HG02571 (cell line): ENCODE measurements around the gene HPSE.

Source experiments
- ATAC-seq: cut with Tn5 transposase; IDR thresholded peaks from one replicate; pipeline ENCODE4 v1.9.1; 2021; ENCODE audit warnings: mild to moderate bottlenecking, moderate library complexity; ENCODE audit not compliant: unreplicated experiment

The HPSE gene

DNA sequence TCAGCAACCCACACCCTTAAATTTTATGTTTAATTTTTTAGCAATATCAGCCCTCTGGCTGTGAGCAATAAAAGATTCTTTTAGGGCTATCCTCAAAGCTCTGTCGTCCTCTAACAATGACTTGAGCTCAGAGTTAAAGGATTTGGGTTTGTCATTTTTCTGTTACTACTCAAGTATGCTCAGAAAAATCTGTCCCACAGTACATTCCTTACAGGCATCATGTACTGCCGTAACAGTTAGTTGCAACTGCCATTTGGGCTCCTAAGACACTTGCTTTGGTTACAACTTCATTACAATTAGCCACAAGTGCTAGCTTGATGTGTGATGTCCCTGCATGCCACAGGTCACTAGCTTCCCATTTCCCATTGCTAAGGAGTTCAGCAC is 83.2 kb downstream of the HPSE start:
- no peak for ATAC-seq

DNA sequence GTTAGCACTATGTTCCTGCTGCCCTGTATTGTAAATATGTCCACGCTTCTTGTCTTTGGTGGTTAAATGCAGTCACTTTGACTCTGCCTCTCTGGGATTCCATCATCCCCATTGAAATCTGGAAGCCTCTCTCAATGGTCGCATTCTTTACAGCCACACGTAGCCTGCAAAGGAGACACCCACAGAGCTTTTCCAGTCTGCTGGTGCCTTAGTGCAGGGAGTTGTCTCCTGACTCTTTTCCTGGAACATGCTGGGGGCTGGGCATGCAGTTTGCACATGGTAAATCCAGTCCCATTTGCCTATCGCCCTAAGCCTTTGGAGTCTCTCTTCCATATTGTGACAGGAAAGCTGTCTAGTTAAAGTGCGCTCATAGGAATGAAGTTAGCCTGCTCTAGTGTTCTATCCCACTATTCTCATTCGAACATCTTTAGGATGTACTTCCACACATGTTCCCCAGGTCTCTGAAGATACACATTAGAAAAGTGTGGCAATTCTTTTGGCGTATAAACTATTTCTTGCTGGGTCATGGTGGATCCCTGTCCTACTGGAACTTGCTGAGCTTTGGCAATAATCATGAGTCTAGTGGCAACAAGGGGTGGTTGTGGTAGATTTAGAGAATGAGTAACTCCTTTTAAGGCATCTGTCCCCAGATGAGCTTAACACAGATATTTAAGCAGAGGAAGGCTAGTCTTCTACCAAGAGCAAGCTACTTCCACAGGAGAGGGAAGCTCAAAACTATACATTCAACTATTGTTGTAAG is 83.8 kb downstream of the HPSE start:
- ATAC-seq: no peak

DNA sequence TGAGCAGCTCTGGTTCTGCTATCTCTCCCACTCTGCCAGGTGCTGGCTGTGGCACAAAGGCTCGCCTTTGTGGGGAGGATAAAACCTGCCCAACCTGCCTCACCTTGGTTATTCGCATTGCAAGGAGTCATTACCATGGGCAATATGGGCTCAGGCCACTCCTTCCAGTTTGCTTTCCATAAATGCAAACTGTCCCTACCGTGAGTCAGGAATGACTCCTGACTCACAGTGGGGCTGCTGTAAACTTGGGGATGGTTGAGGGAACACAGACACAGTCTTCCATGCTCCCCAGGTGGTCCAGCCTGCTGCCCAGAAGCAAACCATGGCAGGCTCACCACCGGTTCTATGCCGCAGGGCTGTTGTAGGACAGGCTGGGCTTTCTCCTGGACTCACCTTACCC is 86.2 kb downstream of the HPSE start:
- ATAC-seq: no peak

DNA sequence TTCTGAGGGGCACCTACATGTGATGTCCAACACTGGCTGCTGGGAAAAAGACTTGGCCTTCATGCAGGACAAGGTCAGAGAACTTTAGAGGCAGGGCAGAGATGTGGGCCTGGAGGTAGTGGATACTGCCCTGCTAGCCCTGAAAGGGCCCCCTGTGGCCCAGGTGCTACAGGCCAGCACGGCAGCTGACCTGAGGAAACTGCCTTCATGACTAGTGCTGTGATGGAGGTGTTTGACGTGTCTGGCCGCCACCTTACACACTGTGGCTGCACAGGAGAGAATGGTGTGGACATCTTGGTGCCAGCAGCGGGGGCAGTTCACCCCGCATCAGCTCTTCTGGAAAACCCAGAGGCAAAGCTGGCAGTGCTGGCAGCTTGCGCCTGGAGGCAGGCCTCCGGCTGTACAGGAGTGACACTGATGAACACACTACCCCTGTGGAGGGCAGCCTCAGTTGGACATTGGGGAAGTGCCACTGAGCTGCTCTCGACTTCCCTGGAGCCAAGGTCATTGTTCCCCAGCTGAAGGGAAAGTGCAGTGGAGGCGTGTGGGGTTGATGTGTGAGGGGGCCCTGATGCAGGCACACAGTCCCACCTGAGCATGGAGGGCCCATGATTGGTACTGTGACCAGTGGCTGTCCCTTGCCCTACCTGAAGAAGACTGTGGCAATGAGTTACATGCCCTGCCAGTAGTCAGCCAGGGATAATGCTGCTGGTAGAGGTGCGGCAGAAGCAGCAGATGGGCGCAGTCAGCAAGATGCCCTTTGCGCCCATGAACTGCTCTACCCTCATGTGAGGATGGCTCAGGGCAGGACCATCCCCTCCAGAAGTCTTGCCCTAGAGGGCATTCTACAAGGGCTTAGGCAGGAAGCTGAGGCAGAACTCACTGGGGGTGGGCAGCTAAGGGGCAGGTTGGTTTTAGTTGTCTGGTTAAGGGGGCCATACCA is 87.0 kb downstream of the HPSE start:
- ATAC-seq: no peak
